ENCODE measurements around the gene MAST1.
A peak's percentile ranks its signal among the peaks of the same experiment; 100 is the strongest.
"Not testable (repeated sequence)": the region's sequence is repeated elsewhere in the genome, so short reads cannot be mapped to it uniquely, and the experiment has no call there.

The MAST1 gene

DNA sequence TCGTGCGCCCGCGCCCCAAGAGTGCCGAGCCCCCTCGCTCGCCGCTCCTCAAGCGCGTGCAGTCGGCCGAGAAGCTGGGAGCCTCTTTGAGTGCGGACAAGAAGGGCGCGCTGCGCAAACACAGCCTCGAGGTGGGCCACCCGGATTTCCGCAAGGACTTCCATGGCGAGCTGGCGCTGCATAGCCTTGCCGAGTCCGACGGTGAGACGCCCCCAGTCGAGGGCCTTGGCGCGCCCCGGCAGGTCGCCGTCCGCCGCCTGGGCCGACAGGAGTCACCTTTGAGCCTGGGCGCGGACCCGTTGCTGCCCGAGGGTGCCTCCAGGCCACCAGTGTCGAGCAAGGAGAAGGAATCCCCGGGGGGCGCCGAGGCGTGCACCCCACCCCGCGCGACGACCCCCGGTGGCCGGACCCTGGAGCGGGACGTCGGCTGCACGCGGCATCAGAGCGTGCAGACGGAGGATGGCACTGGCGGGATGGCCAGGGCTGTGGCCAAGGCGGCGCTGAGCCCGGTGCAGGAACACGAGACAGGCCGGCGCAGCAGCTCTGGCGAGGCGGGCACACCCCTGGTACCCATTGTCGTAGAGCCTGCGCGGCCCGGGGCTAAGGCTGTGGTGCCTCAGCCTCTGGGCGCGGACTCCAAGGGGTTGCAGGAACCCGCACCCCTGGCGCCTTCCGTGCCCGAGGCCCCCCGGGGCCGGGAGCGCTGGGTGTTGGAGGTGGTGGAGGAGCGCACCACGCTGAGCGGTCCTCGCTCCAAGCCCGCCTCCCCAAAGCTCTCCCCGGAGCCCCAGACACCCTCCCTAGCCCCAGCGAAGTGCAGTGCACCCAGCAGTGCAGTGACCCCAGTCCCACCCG lies 35.8 kb downstream of the MAST1 start:
- no peak for DNase-seq

DNA sequence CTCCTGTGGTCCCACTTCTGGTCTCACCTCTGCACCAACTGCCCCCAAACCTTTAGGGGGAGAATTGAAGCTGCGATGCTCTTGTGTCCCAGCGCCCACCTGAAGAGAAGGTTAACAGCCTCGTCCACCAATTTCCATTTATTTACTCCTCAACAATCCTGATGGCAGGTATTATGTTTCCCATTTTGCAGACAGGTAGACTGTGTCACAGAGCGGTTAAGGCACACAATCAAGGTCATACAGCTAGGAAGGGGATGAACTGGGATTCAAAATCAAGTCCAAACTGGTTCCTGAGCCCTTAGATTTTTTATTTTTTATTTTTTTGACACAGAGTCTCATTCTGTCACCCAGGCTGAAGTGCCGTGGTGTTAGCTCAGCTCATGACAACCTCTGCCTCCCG lies 36.8 kb downstream of the MAST1 start:
- DNase-seq = no peak

DNA sequence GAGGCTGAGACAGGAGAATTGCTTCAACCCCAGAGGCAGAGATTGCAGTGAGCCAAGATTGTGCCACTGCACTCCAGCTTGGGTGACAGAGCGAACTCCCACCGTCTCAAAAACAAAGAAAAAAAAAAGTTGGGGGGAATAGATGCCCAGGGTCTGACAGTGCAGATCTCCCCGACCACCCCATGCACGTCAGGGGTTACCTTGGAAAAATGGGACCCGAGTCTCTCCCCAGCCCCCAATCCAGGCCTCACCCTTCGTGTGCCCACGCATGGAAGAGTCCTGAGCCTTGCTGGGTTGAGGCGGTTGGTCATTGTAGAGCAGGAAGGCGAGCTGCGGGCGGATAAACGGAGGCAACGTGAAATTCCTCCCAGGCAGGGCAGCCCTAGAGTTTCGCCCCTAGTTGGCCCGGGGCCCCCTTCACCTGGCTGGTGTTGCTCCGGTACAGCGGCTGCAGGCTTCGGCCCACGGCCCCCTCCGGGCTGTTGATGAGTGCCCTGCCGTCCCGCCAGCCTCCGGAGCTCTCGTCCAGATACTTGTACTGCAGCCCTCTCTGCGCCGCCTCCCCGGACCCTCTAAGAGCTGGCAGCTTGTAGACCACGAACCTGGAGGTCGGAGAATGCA lies 42.3 kb downstream of the MAST1 start:
- DNase-seq = no peak

DNA sequence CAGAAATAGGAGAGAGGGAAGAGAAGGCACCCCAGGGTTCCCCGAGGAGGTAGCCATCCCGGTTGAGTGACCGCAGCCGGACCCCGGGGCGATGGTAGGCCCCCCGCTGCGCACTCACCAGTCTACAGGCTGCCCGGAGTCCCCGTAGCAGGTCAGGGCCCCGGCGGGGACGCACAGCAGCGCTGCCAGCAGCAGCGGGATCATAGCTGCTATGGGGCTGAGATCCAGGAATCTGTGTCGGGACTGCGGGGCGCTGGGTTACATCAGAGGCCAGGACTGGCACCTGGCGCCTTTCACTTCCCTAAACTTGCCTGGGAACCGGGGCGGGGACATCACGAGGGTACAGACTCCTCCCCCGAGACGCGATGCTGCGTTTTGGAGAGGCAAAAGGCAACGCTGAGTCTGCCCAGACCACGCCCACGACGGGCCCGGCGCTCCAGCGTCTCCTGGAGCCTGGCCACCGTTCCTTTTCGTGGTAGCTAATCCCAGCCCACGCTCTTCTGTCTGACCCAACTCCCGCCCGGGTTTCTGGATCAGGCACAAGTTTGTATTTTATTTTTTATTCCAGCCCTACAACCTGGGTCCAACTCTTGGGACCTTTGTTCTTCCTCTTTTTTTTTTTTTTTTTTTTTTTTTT lies 43.0 kb downstream of the MAST1 start, which contains the start of gene DNASE2:
Gene DNASE2, minus strand, starts transcription at position 278 of the 637 bp plus-strand sequence. Its CDS starts 74 bp downstream, at position 204.
- peak; percentile 88 for DNase-seq

DNA sequence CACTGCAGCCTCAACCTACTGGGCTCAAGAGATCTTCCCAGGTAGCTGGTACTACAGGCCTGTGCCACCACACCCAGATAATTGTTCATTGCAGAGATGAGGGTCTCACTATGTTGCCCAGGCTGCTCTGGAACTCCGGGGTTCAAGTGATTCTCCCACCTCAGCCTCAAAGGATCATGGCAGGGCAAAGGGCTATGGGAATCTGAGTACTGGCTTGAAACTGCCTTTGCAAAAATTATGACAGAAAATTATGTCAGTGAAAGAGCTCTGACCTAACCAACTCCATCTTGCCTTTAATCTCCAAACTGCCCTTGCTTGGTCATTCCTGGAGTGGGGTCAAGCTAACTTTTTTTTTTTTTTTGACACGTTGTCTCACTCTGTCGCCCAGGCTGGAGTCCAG lies 44.3 kb downstream of the MAST1 start:
- no peak for DNase-seq

DNA sequence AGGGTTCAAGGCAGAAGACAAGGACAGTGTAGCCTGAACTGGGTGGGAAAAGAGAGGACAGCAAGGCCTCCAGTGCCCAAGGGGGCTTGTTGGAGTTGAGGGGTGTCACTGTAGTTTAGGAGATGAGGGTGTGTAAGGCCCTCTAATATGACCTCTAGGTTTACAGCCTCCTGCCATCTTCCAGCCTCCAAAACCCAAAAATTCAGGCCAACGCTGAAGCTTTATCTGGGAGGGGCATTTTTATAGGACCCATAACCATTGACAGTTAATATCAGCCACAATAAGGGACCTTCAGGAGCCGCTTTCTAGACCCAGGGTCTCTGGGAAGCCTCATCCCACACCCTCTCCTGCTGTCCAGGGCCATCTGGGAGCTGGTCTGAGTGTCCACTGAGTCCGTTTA lies 45.9 kb downstream of the MAST1 start:
- no peak for DNase-seq

DNA sequence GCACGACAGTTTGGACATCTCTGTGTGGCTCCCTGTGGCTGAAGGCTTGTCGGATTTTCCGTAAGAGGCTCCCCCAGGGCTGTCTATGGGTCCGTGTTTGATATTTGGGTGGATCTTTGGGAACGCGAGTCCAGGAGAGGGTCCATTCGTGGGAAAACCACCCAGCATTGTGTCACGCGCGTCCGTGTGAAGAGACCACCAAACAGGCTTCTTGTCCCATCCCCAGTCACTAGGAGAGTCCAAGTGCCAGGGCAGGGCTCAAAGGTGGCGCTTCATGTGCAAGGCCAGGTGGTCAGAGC lies 46.3 kb downstream of the MAST1 start:
- DNase-seq = no peak

DNA sequence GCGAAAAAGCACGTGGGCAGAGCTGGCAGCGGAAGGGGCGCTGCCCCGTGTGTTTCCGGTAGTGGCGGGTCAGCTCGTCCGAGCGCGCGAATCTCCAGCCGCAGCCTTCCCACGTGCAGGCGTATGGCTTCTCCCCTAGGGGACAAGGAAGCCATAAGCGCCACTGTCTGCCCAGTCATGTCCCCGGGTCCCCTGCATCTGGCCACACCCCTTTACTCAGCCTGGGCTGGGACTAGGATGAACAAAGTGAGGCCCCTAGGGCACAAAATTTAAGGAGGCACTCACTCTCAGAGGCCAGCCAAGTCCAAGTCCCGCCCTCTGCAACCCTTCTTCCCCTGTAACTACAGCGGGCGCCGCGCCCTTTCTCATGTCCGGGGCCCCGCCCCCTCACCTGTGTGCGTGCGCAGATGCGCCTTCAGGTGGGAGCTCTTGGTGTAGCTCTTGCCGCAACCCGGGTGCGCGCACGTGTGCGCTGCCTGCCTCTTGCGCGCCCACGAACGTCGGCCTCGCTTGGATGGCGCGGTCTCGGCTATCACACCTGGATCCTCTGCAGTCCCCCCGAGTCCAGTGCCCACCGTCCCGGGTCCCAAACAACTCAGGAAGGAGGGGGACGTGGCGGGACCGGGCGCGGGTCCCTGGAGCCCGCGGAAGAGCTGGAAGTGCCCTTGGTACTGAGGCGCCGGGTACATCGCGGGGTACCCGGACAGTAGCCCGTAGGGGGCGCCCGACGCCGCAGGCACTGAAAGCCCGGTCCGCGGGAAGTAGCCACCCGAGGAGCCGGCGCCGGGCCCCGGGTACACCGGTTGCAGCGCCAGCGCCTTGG lies 46.8 kb downstream of the MAST1 start:
- DNase-seq = peak; percentile 86

DNA sequence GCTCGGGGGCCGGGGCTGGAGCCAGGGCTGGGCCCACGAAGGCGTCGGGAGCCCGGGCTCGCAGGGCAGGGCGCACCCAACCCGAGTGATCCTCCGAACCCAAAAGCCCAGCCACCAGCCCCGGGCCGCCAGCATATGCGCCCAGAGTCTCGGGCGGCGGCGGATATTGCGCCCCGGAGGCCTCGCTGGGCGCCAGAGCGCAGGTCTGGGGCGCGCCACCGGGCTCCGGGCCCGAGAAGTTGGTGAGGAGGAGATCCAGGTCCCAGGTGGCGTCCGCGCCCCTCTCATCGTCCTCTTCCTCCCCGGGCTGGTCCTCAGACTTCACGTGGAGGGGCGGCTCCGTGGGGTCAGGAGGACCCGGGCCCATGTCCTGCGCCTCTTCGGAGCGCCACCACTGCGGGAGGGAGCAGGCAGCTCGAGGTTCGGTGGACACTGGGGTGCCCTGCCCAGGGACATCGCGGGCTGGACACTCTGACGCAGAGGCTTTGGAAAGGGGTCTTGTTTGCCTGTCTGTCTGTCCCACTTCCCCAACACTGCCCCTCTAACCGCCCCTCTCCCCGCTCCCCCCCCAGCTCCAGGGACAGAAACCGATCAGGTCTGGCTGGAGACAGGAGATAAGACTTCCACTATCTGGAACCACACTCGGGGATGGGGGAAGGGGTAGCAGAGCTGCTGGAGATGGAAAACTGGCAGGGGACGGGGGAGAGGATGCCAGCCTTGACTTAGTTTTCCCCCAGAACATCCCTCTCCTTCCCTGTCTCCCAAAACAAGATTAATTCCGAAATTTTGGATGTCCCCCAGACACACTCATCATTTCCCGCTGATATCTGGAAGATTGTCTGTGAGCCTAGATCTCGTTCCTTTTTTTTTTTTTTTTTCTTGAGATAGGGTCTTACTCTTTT lies 47.7 kb downstream of the MAST1 start:
- DNase-seq = no peak

DNA sequence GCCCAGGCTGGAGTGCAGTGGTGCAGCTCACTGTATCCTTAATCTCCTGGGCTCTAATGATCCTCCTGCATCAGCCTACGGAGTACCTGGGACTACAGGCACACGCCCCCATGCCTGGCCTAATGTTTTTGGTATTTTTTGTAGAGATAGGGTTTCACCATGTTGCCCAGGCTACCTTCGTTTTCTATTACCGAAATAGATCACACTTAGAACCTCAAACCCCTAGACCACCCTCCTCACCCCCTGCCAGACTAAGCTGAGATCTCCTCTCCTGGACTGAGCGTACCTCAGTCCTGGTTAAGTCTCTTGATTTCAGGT lies 48.3 kb downstream of the MAST1 start:
- no peak for DNase-seq

DNA sequence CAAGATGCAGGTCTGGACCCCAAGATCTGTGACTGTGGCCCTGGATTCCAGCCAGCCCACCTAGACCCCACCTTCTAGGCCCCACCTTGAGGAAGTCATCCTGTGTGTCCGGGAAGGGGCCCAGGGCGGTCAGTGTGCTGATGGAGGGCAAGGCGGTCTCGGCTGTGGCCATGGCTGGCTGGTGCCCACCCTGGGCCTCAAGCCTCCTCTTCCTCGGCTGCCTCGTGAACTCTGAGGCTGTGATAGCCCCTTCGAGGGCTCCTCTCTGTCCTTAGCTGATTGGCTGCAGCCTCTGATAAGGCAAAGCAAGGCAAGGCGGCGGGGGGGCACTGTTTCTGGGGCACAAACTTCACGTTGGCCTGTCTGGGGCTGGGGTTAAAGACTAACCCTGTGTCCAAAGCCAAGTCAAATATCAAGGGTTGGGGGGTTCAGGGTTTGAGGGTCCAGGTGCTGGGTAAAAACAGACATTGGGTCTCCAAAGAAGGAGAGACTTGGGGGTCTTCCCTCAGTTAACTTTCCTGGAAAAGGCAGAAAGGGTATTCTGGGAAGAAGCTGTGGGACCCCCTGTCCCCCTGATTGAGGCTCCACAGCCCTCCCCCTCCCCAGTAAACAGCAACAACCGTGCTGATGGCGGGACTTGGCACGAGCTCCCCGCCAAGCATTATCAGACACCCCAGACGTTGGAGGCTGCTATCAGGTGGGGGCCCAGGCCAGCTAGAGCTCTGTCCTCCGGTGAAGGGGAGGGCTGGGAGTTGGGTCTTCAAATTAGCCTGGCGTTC lies 48.8 kb downstream of the MAST1 start, which contains the start of gene KLF1:
Gene KLF1, minus strand, starts transcription at position 233 of the 779 bp plus-strand sequence. Its CDS starts 61 bp downstream, at position 172.
- no peak for DNase-seq

DNA sequence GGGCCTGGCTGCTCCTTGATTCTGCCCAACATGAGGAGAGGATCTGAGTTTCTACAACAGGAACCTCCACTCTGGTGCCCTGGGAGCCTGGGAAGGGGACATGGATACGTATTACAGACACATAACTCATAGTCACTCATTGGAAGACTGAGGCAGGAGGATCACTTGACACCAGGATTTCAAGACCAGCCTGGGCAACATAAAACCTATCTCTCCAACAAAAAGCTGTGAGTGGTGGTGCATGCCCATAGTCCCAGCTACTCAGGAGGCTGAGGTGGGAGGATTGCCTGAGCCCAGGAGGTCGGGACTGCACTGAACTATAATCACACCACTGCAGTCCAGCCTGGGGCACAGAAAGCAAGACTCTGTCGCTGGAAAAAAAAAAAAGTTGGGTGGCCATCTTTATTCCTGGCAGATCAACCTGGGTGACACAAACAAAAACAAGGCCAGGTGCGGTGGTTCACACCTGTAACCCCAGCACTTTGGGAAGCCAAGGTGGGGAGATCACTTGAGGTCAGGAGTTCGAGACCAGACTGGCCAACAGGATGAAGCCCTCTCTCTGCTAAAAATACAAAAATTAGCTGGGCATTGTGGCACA lies 49.8 kb downstream of the MAST1 start:
- DNase-seq = no peak

DNA sequence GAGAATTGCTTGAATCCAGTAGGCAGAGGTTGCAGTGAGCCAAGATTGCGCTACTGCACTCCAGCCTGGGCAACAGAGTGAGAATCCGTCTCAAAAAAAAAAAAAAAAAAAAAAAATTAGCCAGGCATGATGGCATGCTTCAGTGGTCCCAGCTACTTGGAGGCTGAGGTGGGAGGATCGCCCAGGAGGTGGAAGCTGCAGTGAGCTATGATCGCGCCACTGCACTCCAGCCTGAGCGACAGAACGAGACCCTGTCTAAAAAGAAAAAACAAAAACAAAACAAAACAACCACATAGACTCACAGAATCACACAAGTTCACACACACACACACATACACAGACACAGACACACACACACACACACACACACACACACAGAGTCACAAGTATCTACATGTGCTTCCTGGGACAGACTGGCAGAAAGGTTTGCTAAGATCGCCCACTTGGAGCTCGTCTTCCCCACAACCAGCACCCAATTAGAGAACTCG lies 52.0 kb downstream of the MAST1 start:
- not testable (repeated sequence) for DNase-seq

DNA sequence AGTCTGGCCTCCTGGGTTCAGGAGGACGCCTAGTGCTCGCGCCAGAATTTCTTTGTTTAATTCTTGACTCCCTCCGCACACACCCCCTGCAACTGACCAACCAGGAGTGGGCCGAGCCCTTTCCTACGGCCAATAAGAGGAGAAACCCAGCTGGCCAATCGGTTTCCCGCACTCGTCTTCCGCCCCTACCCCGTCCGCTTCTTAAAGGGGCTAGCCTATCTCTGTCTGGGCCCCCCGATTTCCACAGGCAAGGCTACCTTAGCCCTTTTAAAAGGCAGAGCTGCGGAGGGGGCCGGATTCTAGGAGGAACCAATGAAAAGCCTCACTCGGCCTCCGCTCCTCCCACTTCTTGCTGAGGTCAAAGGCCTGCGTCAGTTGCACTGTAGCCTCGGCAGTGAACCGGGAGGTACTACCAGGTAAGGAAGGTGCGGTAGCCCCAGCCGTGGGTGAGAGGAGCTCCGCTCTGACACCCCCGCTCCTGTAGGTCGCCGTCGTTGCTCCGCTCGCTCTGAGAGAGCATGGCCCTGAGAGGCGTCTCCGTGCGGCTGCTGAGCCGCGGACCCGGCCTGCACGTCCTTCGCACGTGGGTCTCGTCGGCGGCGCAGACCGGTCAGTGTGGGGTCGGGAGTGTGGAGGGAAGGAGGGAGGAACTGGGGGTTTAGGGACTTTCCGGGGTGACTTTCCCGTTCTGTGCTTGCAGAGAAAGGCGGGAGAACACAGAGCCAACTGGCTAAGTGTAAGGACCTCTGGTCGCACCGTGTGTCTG lies 52.7 kb downstream of the MAST1 start, which contains the start of gene GCDH:
Gene GCDH, plus strand, starts transcription at position 374 of the 766 bp plus-strand sequence. Its CDS starts 145 bp downstream, at position 519.
- DNase-seq = peak; percentile 95

DNA sequence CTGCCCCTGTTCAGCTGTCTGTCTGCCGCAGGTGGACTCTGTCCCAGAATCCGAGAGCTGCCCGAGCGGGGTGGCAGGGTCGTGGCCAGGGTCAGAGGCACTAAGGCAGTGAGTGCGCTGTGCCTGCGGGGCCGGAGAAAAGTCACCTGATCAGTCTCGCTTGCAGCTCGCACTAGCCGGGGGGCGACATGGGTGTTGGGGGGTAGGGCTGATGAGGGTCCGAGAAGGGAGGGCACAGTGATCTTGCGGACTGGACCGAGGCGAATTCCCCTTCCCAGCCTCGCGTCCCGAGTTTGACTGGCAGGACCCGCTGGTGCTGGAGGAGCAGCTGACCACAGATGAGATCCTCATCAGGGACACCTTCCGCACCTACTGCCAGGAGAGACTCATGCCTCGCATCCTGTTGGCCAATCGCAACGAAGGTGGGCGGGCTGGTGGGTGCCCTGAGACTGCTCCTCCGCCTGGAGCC lies 53.3 kb downstream of the MAST1 start:
- no peak for DNase-seq

DNA sequence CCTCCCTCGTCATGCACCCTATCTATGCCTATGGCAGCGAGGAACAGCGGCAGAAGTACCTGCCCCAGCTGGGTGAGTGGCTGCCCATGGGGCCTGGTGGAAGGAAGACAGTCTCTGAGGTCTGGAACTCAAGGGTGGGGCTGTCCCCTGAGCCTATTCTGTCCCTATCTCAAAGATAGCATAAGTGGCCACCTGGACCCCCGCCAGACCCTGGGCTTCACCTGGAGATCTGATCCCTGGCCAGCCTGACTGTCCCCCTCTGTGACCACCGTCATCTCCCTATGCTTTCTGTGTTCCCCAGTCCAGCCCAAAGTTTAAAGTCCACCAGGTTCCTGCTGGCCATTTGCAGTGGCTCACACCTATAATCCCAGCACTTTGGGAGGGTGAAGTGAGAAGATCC lies 55.3 kb downstream of the MAST1 start:
- DNase-seq = no peak

DNA sequence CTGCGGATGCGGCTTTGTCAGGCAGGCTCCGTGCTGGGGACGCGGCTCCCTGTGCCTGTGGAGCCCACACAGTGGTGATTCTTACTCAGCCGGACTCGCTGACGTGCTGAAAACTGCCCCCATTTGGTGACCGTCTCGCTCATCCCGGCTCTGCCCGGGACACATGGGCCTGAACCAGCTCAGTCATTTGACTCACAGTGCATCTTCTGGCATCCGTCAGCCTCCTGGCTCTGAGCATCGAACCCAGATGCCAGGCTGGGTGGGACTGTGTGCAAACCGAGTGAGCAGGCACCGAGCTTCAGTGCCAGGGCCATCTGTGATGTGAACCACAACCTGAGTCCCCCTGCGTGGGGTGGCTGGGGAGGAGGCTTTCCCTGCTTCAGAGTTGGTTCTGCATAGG lies 58.1 kb downstream of the MAST1 start:
- no peak for DNase-seq

DNA sequence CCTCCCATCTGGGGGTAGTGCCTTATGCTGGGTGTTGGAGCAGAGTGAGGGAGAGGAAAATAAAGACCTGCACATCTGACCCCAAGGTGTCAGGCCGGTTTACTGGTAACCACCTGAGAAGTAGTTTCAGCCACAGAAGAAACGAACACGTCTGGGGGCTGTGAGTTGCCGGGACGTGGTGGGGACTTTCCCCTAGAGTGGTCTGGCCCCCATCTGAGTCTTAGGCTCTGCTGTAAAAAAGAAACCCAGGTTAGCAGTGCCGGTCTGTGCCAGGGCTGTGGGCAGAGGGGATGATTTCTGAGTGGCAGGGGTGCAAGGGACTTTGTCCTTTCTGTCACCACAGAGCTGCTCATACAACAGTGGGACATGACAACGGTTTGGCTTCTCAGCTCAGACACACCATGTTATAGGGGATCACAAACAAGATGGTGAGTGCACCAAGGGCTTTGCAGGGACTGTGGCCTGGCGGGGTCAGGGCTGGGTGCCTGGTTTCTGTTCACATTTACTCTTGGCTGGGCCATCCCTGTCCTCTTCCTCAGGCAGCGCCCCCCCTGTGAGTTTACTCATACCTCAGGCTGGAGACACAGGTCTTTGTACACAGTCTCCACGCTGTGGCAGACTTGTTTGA lies 61.7 kb downstream of the MAST1 start:
- no peak for DNase-seq

DNA sequence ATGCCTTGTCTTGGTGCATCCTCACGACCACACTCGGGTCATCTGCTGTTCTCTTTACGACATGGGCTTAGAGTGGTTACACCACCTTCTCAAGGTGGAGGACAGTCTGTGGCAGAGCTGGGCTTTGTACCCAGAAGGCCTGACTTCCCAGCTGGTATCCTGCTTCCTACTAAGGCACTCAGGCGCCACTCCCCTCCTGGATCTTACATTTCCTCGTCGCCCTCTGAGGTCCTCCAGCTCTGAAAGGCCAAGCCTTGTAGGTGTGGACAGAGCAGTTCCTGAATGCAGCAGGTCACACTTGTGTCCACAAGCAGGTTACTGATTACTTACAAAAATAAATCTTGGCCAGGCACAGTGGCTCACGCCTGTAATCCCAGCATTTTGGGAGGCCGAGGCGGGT lies 68.9 kb downstream of the MAST1 start:
- DNase-seq = no peak
